ENCODE measurements around the gene CABCOCO1. TPM values are rescaled to one million over a fixed set of nuclear protein-coding genes. Genes with fewer than 3 reads are reported as not detected.
"Not testable (repeated sequence)": the region's sequence is repeated elsewhere in the genome, so short reads cannot be mapped to it uniquely, and the experiment has no call there.

Gene CABCOCO1
- total and polyA plus RNA-seq, 2 donors: 0.14 to 0.43 TPM

DNA sequence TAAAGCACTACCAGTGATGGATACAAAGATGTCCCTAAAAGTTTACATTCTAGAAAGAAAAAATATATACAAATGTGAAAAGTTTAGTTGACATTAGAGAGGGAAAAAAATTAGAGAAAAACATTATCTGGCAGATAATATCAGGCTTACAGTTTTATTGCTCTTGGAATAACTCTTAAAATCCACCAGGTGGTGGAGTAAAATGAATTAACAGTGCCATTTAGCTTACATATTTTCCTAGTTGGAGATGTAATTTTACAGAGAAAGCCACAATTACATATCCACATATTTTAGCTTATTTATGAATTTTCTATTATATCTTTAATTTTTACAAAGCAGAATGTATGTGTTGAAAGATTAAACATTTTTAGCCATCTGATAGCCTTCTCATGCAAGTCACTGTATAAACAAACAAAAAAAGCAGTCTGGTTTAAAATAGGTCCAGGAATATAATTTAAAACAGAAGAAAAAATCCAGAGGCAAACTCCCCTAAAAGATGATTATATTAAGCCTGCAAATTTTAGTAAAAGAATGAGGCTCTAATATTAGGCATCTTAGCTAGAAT lies 6.5 kb downstream of the CABCOCO1 start:
- no peak for DNase-seq (ENCODE audit: low read depth in 6 of 9, low spot score in 9 of 9)
- H3K9me3 ChIP-seq (ENCODE audit: control insufficient read depth in 2 of 2, insufficient read depth in 1 of 2, low read length in 1 of 2): no peaks in the 10 kb centered on the region
- no peak overlapping the region for H3K4me3 ChIP-seq (ENCODE audit: low read length in 2 of 2)
- no peaks in the 10 kb centered on the region for H3K27me3 ChIP-seq (ENCODE audit: control insufficient read depth in 2 of 2, insufficient read depth in 1 of 2, low read length in 1 of 2)
- H3K4me1 ChIP-seq (ENCODE audit: control insufficient read depth in 2 of 2, insufficient read depth in 2 of 2, low read length in 2 of 2): no peaks in the 10 kb centered on the region
- no peaks in the 10 kb centered on the region for H3K36me3 ChIP-seq (ENCODE audit: control insufficient read depth in 2 of 2, insufficient read depth in 2 of 2, low read length in 1 of 2)
- H3K27ac ChIP-seq (ENCODE audit: low read depth in 1 of 2, low read length in 1 of 2): no peak overlapping the region

DNA sequence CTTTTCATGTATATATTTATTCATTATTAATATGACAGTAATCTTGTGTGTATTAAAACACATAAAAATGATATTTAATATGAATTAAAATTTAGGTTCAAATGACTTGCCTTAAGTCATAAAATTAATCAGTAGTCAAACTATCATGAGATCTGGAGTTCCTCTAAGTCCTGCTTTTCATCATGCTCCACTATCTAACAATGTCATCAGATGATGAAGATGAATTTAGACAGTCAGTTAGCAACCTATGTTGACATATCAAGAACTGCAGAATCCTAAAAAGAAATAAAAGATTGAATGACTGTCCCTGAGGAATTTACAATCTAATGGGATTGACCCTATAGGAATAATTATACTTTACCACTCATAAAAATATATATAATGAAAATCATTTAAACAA lies 7.1 kb downstream of the CABCOCO1 start:
- Histone ChIP-seq H3K4me1 (ENCODE audit: control insufficient read depth in 2 of 2, insufficient read depth in 2 of 2, low read length in 2 of 2) (no peaks in the 10 kb centered on the region), H3K27me3 (ENCODE audit: control insufficient read depth in 2 of 2, insufficient read depth in 1 of 2, low read length in 1 of 2) (no peaks in the 10 kb centered on the region), H3K4me3 (ENCODE audit: low read length in 2 of 2) (no peak overlapping the region), H3K9me3 (ENCODE audit: control insufficient read depth in 2 of 2, insufficient read depth in 1 of 2, low read length in 1 of 2) (no peaks in the 10 kb centered on the region), H3K27ac (ENCODE audit: low read depth in 1 of 2, low read length in 1 of 2) (no peak overlapping the region), H3K36me3 (ENCODE audit: control insufficient read depth in 2 of 2, insufficient read depth in 2 of 2, low read length in 1 of 2) (no peaks in the 10 kb centered on the region)
- DNase-seq (ENCODE audit: low read depth in 6 of 9, low spot score in 9 of 9): no peak

DNA sequence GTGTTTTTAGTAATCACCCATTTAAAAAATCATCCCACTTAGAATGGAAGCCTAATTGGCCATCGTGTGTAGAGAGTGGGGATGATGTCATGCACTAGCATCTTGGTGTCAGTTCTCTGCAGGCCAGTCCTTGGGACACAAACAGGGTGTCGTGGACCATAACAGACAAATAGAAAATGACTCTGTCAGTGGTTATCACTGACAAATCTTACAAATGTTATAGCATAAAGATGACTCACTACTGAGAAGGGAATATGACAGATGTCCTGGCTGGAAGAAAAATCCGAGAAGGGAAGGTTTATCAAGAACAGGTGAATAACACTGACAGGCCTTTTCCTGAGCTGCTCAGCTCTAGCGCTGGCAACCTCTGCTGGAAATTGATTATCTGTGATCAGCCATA lies 10.6 kb downstream of the CABCOCO1 start:
- no peaks in the 10 kb centered on the region for H3K36me3 ChIP-seq (ENCODE audit: control insufficient read depth in 2 of 2, insufficient read depth in 2 of 2, low read length in 1 of 2)
- H3K27me3 ChIP-seq (ENCODE audit: control insufficient read depth in 2 of 2, insufficient read depth in 1 of 2, low read length in 1 of 2): no peaks in the 10 kb centered on the region
- WGBS: 95% methylated on average over 4 of the region's 4 CpGs
- H3K4me1 ChIP-seq (ENCODE audit: control insufficient read depth in 2 of 2, insufficient read depth in 2 of 2, low read length in 2 of 2): no peaks in the 10 kb centered on the region
- no peaks in the 10 kb centered on the region for H3K9me3 ChIP-seq (ENCODE audit: control insufficient read depth in 2 of 2, insufficient read depth in 1 of 2, low read length in 1 of 2)
- no peak for DNase-seq (ENCODE audit: low read depth in 6 of 9, low spot score in 9 of 9)
- H3K4me3 ChIP-seq (ENCODE audit: low read length in 2 of 2): no peak overlapping the region
- H3K27ac ChIP-seq (ENCODE audit: low read depth in 1 of 2, low read length in 1 of 2): no peak overlapping the region

DNA sequence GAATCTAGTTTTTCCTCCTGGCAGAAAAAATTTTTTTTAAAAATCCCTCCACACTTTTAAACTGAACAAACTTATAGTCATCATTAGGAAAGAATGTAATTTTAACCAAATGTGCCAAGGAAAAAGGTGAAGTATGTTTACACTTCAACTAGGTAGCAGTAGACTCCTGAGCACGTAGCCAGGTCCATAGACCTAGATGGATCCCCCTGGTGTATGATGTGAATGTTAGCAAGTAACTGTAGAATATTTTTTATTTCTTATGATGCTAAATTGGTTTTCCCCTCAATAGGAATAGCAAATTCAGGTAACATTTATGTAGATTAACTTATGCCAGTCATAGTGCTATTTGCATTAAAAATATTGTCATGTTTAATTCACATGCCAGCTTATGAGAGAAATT lies 19.6 kb downstream of the CABCOCO1 start:
- H3K27me3 ChIP-seq (ENCODE audit: control insufficient read depth in 2 of 2, insufficient read depth in 1 of 2, low read length in 1 of 2): no peaks in the 10 kb centered on the region
- H3K4me3 ChIP-seq (ENCODE audit: low read length in 2 of 2): no peak overlapping the region
- no peak for DNase-seq (ENCODE audit: low read depth in 6 of 9, low spot score in 9 of 9)
- WGBS: 97% methylated on average over 1 of the region's 1 CpG
- no peaks in the 10 kb centered on the region for H3K36me3 ChIP-seq (ENCODE audit: control insufficient read depth in 2 of 2, insufficient read depth in 2 of 2, low read length in 1 of 2)
- no peaks in the 10 kb centered on the region for H3K9me3 ChIP-seq (ENCODE audit: control insufficient read depth in 2 of 2, insufficient read depth in 1 of 2, low read length in 1 of 2)
- no peaks in the 10 kb centered on the region for H3K4me1 ChIP-seq (ENCODE audit: control insufficient read depth in 2 of 2, insufficient read depth in 2 of 2, low read length in 2 of 2)
- H3K27ac ChIP-seq (ENCODE audit: low read depth in 1 of 2, low read length in 1 of 2): no peak overlapping the region

DNA sequence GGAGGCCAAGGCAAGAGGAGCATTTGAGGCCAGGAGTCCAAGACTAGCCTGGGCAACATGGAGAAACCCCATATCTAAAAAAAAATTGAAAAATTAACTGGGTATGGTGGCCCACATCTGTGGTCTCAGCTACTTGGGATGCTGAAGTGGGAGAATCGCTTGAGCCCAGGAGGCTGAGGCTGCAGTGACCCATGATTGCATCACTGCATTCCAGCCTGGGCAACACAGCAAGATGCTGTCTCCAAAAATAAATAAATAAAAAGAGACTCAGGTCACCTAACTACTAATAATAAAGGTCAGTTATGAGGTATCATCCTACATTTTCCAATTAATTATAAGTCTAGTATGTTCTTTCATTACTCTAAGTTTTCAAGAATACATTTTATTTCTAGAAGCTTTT lies 20.6 kb downstream of the CABCOCO1 start:
- no peak overlapping the region for H3K27ac ChIP-seq (ENCODE audit: low read depth in 1 of 2, low read length in 1 of 2)
- H3K36me3 ChIP-seq (ENCODE audit: control insufficient read depth in 2 of 2, insufficient read depth in 2 of 2, low read length in 1 of 2): no peaks in the 10 kb centered on the region
- WGBS: 100% methylated on average over 1 of the region's 1 CpG
- DNase-seq (ENCODE audit: low read depth in 6 of 9, low spot score in 9 of 9): no peak
- no peaks in the 10 kb centered on the region for H3K4me1 ChIP-seq (ENCODE audit: control insufficient read depth in 2 of 2, insufficient read depth in 2 of 2, low read length in 2 of 2)
- no peak overlapping the region for H3K4me3 ChIP-seq (ENCODE audit: low read length in 2 of 2)
- no peaks in the 10 kb centered on the region for H3K9me3 ChIP-seq (ENCODE audit: control insufficient read depth in 2 of 2, insufficient read depth in 1 of 2, low read length in 1 of 2)
- H3K27me3 ChIP-seq (ENCODE audit: control insufficient read depth in 2 of 2, insufficient read depth in 1 of 2, low read length in 1 of 2): no peaks in the 10 kb centered on the region

DNA sequence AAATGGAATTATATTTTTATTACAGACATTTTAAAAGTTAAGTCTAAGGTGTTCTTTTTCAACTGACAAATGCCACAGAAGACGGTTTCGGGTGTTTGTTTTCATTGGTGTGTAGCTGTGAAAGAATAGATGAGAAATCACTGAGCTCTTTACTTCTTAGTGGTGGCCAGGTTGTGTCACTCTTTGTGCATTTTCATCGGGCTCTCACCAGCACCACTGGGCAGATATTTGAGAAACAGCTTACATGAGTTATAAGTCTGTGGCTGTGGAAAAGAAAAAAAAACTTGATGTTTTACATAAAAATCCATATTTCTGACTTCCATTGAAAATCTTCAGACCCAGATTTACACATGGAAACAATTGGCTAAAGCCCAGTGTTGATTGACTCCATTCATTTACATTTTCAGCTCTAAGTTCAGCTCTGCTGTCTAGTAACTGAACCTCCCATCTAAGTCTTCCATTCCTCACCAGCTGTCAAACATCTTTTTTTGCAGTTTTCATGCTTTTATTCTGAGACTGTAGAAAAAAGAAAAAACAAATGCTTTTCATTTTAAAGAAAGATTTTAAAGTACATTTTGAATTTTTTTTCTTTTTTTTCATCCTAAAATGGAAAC lies 22.3 kb downstream of the CABCOCO1 start:
- WGBS: 96% methylated on average over 3 of the region's 3 CpGs
- no peaks in the 10 kb centered on the region for H3K27me3 ChIP-seq (ENCODE audit: control insufficient read depth in 2 of 2, insufficient read depth in 1 of 2, low read length in 1 of 2)
- H3K36me3 ChIP-seq (ENCODE audit: control insufficient read depth in 2 of 2, insufficient read depth in 2 of 2, low read length in 1 of 2): no peaks in the 10 kb centered on the region

DNA sequence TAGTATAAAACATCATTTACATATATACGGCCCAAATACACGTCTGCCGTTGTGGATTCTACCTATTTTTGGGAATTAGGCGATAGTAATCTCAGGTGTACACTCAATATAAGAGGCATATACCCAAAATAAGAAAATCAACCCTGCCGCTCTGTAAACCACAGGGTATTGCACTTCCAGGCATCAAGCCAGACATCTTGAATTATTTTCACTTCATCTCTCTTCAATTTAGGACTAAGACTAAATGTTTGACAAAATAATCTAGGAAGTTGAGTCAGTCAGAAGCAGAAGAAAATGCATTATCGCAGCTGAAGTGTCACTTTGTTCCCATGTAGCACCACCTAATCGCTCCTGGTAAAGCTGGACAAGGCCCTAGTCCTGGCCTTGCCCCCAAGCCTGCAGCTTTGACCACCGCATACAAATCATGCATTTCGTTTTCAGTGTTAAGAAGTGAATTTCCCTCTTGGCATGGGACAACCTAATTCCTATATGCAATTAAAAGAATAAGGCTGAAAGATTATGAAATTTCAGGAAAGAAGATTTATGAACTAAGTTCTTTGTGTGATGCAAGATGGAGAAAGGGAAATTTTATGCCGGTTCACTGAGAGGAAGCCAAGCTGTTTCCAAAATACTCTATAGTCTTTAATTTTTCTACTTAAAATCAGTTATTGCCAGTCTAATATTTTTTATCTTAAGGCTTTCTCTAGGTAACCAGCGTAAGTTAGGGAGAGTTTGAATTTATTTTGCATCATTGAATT lies 26.0 kb downstream of the CABCOCO1 start:
- no peaks in the 10 kb centered on the region for H3K9me3 ChIP-seq (ENCODE audit: control insufficient read depth in 2 of 2, insufficient read depth in 1 of 2, low read length in 1 of 2)
- H3K27me3 ChIP-seq (ENCODE audit: control insufficient read depth in 2 of 2, insufficient read depth in 1 of 2, low read length in 1 of 2): no peaks in the 10 kb centered on the region
- H3K4me1 ChIP-seq (ENCODE audit: control insufficient read depth in 2 of 2, insufficient read depth in 2 of 2, low read length in 2 of 2): no peaks in the 10 kb centered on the region
- no peak overlapping the region for H3K27ac ChIP-seq (ENCODE audit: low read depth in 1 of 2, low read length in 1 of 2)
- no peaks in the 10 kb centered on the region for H3K36me3 ChIP-seq (ENCODE audit: control insufficient read depth in 2 of 2, insufficient read depth in 2 of 2, low read length in 1 of 2)
- 97% methylated on average over 11 of the region's 11 CpGs for WGBS
- DNase-seq (ENCODE audit: low read depth in 6 of 9, low spot score in 9 of 9): no peak
- no peak overlapping the region for H3K4me3 ChIP-seq (ENCODE audit: low read length in 2 of 2)

More for the DNA sequence above, 22.3 kb downstream of the CABCOCO1 start:
- Histone ChIP-seq H3K4me3 (ENCODE audit: low read length in 2 of 2) (no peak overlapping the region), H3K9me3 (ENCODE audit: control insufficient read depth in 2 of 2, insufficient read depth in 1 of 2, low read length in 1 of 2) (no peaks in the 10 kb centered on the region), H3K27ac (ENCODE audit: low read depth in 1 of 2, low read length in 1 of 2) (no peak overlapping the region), H3K4me1 (ENCODE audit: control insufficient read depth in 2 of 2, insufficient read depth in 2 of 2, low read length in 2 of 2) (no peaks in the 10 kb centered on the region)
- DNase-seq (ENCODE audit: low read depth in 6 of 9, low spot score in 9 of 9): no peak

DNA sequence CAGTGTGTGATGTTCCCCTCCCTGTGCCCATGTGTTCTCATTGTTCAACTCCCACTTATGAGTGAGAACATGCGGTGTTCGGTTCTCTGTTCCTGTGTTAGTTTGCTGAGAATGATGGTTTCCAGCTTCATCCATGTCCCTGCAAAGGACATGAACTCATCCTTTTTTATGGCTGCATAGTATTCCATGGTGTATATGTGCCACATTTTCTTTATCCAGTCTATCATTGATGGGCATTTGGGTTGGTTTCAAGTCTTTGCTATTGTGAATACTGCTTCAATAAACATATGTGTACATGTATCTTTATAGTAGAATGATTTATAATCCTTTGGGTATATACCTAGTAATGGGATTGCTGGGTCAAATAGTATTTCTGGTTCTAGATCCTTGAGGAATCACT lies 28.9 kb downstream of the CABCOCO1 start:
- H3K27me3 ChIP-seq (ENCODE audit: control insufficient read depth in 2 of 2, insufficient read depth in 1 of 2, low read length in 1 of 2); DNase-seq (ENCODE audit: low read depth in 6 of 9, low spot score in 9 of 9); H3K9me3 ChIP-seq (ENCODE audit: control insufficient read depth in 2 of 2, insufficient read depth in 1 of 2, low read length in 1 of 2); H3K27ac ChIP-seq (ENCODE audit: low read depth in 1 of 2, low read length in 1 of 2); H3K4me1 ChIP-seq (ENCODE audit: control insufficient read depth in 2 of 2, insufficient read depth in 2 of 2, low read length in 2 of 2); H3K36me3 ChIP-seq (ENCODE audit: control insufficient read depth in 2 of 2, insufficient read depth in 2 of 2, low read length in 1 of 2); H3K4me3 ChIP-seq (ENCODE audit: low read length in 2 of 2): not testable (repeated sequence)
- 97% methylated on average over 2 of the region's 2 CpGs for WGBS

DNA sequence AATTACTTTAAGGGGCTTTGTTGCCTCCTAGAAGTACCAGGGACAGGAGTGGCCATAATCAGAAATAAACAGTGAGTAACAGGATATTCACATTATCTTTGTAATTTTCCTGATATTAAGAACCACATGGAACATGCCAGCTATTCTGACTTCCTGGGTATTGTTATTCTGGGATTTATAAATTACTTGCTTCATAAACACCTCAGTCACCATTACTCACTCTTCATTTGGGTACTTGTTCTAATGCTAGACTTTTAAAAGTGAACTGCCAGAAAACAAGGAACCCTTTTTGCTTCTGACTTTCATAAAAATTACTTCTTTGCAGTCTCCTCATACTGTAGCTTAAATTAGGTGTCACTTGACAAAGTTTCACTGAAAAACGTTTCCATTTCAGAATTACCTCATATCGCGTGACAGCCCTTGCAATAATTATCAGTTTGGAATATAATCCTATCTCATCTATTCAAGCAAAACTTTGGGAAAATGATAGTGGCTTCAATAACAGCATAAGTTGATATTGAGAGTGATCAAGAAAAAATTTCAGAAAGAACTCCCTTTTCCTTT lies 29.8 kb downstream of the CABCOCO1 start:
- Histone ChIP-seq H3K27ac (ENCODE audit: low read depth in 1 of 2, low read length in 1 of 2) (no peak overlapping the region), H3K27me3 (ENCODE audit: control insufficient read depth in 2 of 2, insufficient read depth in 1 of 2, low read length in 1 of 2) (no peaks in the 10 kb centered on the region), H3K4me3 (ENCODE audit: low read length in 2 of 2) (no peak overlapping the region), H3K4me1 (ENCODE audit: control insufficient read depth in 2 of 2, insufficient read depth in 2 of 2, low read length in 2 of 2) (no peaks in the 10 kb centered on the region), H3K9me3 (ENCODE audit: control insufficient read depth in 2 of 2, insufficient read depth in 1 of 2, low read length in 1 of 2) (no peaks in the 10 kb centered on the region), H3K36me3 (ENCODE audit: control insufficient read depth in 2 of 2, insufficient read depth in 2 of 2, low read length in 1 of 2) (no peaks in the 10 kb centered on the region)
- DNase-seq (ENCODE audit: low read depth in 6 of 9, low spot score in 9 of 9): no peak
- WGBS: 92% methylated on average over 3 of the region's 3 CpGs
